CD14-positive monocyte (primary cell): ENCODE measurements around the gene KIF18A. TPM values are rescaled to one million over a fixed set of nuclear protein-coding genes. Genes with fewer than 3 reads are reported as not detected.
A peak's percentile ranks its signal among the peaks of the same experiment; 100 is the strongest.

Experiments
- DNase-seq, 3 donors: peaks; one replicate each; pipeline ENCODE4 v3.0.0-alpha.2; 2011 to 2022
- H2AFZ ChIP-seq: 2 replicates; pipeline ENCODE4 v1.6.0; 2012; ENCODE audit warnings: mild to moderate bottlenecking, low read depth, low read length, inconsistent platforms; ENCODE audit not compliant: insufficient read depth, poor library complexity, severe bottlenecking
- H3K27ac ChIP-seq, 2 donors: 1 replicate in 1 of 2; 2 replicates in 1 of 2; pipeline ENCODE4 v1.5.1; 2012 to 2013; ENCODE audit warnings: low read length in 2 of 2, control low read depth in 1 of 2, inconsistent platforms in 1 of 2, low read depth in 1 of 2, mild to moderate bottlenecking in 1 of 2
- H3K27me3 ChIP-seq, 2 donors: one replicate each; pipeline versions ENCODE4 v1.6.0 to v1.6.1; 2011 to 2013; ENCODE audit warnings: low read length in 2 of 2; ENCODE audit not compliant: control insufficient read depth in 2 of 2, insufficient read depth in 2 of 2
- H3K36me3 ChIP-seq, 2 donors: replicated peaks in 1 of 2; 1 replicate in 1 of 2; 2 replicates in 1 of 2; pipeline versions ENCODE4 v1.5.1 to v1.6.1; 2012 to 2013; ENCODE audit warnings: low read length in 2 of 2, control low read depth in 1 of 2, inconsistent platforms in 1 of 2, mild to moderate bottlenecking in 1 of 2; ENCODE audit not compliant: insufficient read depth in 2 of 2, control insufficient read depth in 1 of 2
- H3K4me1 ChIP-seq, 2 donors: 1 replicate in 1 of 2; 2 replicates in 1 of 2; pipeline versions ENCODE4 v1.5.1 to v1.6.1; 2012 to 2013; ENCODE audit warnings: low read length in 2 of 2, control low read depth in 1 of 2, inconsistent platforms in 1 of 2, mild to moderate bottlenecking in 1 of 2, moderate library complexity in 1 of 2; ENCODE audit not compliant: insufficient read depth in 2 of 2, control insufficient read depth in 1 of 2
- H3K4me2 ChIP-seq: replicated peaks from 2 replicates; pipeline ENCODE3; 2012; ENCODE audit warnings: low read length, moderate library complexity, mild to moderate bottlenecking; ENCODE audit not compliant: poor library complexity, severe bottlenecking; ENCODE audit errors: extremely low read depth
- H3K4me3 ChIP-seq, 3 experiments: fragments of 200-600 bp in 1 of 3; sonication (generic) in 1 of 3; replicated peaks in 1 of 3; 1 replicate in 2 of 3; 2 replicates in 1 of 3; pipeline ENCODE4 v1.5.1; 2011 to 2013; ENCODE audit warnings: low read length in 3 of 3, mild to moderate bottlenecking in 3 of 3, control low read depth in 2 of 3, low read depth in 2 of 3, inconsistent platforms in 1 of 3, moderate library complexity in 1 of 3
- H3K79me2 ChIP-seq: 2 replicates; pipeline ENCODE4 v1.6.0; 2012; ENCODE audit warnings: mild to moderate bottlenecking, control low read depth, inconsistent platforms, low read length, moderate library complexity; ENCODE audit not compliant: insufficient read depth
- H3K9ac ChIP-seq: 2 replicates; pipeline ENCODE4 v1.6.0; 2017; ENCODE audit warnings: low read length, mild to moderate bottlenecking; ENCODE audit not compliant: insufficient read depth, poor library complexity, severe bottlenecking
- H3K9me3 ChIP-seq, 2 donors: replicated peaks in 1 of 2; 1 replicate in 1 of 2; 2 replicates in 1 of 2; pipeline versions ENCODE4 v1.5.1 to v1.6.1; 2012 to 2013; ENCODE audit warnings: low read length in 2 of 2, control low read depth in 1 of 2; ENCODE audit not compliant: control insufficient read depth in 1 of 2, insufficient read depth in 1 of 2
- H4K20me1 ChIP-seq: 2 replicates; pipeline ENCODE4 v1.6.0; 2012; ENCODE audit warnings: mild to moderate bottlenecking, low read length, control low read depth, moderate library complexity; ENCODE audit not compliant: insufficient read depth
- H3K27ac Mint-ChIP-seq, 7 donors: one replicate each; pipeline ENCODE4 v1.8.0; 2020; ENCODE audit warnings: mild to moderate bottlenecking in 7 of 7, mixed read lengths in 7 of 7, moderate library complexity in 6 of 7, inconsistent platforms in 2 of 7
- H3K27me3 Mint-ChIP-seq, 3 donors: one replicate each; pipeline ENCODE4 v1.8.0; 2021 to 2022; ENCODE audit warnings: low read depth in 3 of 3, mild to moderate bottlenecking in 3 of 3, mixed read lengths in 3 of 3, moderate library complexity in 3 of 3, inconsistent platforms in 1 of 3
- H3K36me3 Mint-ChIP-seq, 2 donors: one replicate each; pipeline ENCODE4 v1.8.0; 2020; ENCODE audit warnings: mixed read lengths in 2 of 2, inconsistent platforms in 1 of 2, mild to moderate bottlenecking in 1 of 2
- H3K4me1 Mint-ChIP-seq: one replicate; pipeline ENCODE4 v1.8.0; 2020; ENCODE audit warnings: mild to moderate bottlenecking, mixed read lengths
- H3K4me3 Mint-ChIP-seq, 2 donors: one replicate each; pipeline ENCODE4 v1.8.0; 2020; ENCODE audit warnings: mild to moderate bottlenecking in 2 of 2, mixed read lengths in 2 of 2, moderate library complexity in 1 of 2
- H3K9me3 Mint-ChIP-seq, 7 donors: one replicate each; pipeline ENCODE4 v1.8.0; 2020 to 2022; ENCODE audit warnings: mixed read lengths in 7 of 7, mild to moderate bottlenecking in 6 of 7, moderate library complexity in 6 of 7, inconsistent platforms in 2 of 7
- WGBS: methylation state at CpG from one replicate; pipeline ENCODE4 v1.1.5; 2013; ENCODE audit warnings: missing lambda C conversion rate; ENCODE audit not compliant: insufficient coverage; 5-methylcytosine and 5-hydroxymethylcytosine counted together
- intact Hi-C, 2 donors: fragments of 100-400 bp; cut with micrococcal nuclease; formaldehyde crosslinking; loops; one replicate each; pipeline versions ENCODE4 v1.15.0 to v1.15.1; 2023
- polyA plus RNA-seq, 3 donors: library from polyadenylated mRNA; depleted of rRNA in 1 of 3; unstranded in 2 of 3; stranded (reverse) in 1 of 3; fragments of 300-500 nt in 2 of 3; fragments of >200 nt in 1 of 3; fragmentation: Illumina TruSeq in 2 of 3; gene quantifications; 1 replicate in 2 of 3; 2 replicates in 1 of 3; pipeline ENCODE4 v1.2.3, GENCODE V29; 2012 to 2021
- TF ChIP-seq, protein P1 (sequence below): fragments of 200-600 bp; IDR thresholded peaks from one replicate; pipeline ENCODE4 v1.8.0; 2022; ENCODE audit warnings: antibody characterized with exemption, mild to moderate bottlenecking

Gene KIF18A
- polyA plus RNA-seq, 3 donors = 0.13 to 0.73 TPM; not detected in 1

GRCh38 chr11:28106353-28107043 is 1.5 kb downstream of the KIF18A start:
- peaks cover 5 to 6% of the 10 kb centered on the region in 2 donors for H3K36me3 Mint-ChIP-seq

DNA sequence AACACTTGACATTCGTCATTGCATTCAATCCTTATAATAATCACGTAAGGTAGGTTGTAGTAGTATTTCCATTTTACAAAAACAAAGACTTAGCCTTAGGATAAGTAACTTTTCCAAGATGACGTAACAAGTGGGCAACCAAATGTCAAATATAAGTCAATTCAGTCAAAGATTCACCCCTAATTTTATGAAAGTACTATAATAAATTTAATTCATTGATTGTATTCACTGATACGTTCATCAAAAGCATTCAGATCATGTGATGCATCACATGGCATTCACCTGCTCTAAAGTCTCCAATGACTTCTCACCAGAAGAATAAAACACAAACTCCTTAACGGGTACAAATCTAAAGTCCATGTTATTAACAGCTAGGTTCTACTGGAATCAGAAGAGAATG is 2.1 kb downstream of the KIF18A start:
- Mint-ChIP-seq H3K4me3 (no peak overlapping the region), H3K27me3 (no peaks in the 10 kb centered on the region), H3K9me3 (no peaks in the 10 kb centered on the region), H3K36me3 (peaks cover 5 to 6% of the 10 kb centered on the region in 2 donors), H3K27ac (peak overlapping the region in 4 of 7 donors; percentile 30 to 100 (median 66)), H3K4me1 (peaks cover 34% of the 10 kb centered on the region)
- Histone ChIP-seq H3K4me1 (peaks cover 18 to 25% of the 10 kb centered on the region in 2 donors), H3K4me2 (no peak overlapping the region), H3K9ac (no peak overlapping the region), H3K9me3 (no peaks in the 10 kb centered on the region), H3K79me2 (peaks cover 85% of the 10 kb centered on the region), H3K27me3 (no peaks in the 10 kb centered on the region), H3K27ac (peak overlapping the region in 1 of 2 donors; percentile 54), H2AFZ (peak overlapping the region; percentile 85), H3K36me3 (no peaks in the 10 kb centered on the region), H4K20me1 (no peaks in the 10 kb centered on the region), H3K4me3 (no peak overlapping the region)
- no peak for DNase-seq
- intact Hi-C loops = loop anchor here (10.0 kb wide), 1 partner anchor 601 kb away; the partner anchor contains the start of gene LIN7C (in 2 of the 2)
- TF ChIP-seq, protein P1, sequence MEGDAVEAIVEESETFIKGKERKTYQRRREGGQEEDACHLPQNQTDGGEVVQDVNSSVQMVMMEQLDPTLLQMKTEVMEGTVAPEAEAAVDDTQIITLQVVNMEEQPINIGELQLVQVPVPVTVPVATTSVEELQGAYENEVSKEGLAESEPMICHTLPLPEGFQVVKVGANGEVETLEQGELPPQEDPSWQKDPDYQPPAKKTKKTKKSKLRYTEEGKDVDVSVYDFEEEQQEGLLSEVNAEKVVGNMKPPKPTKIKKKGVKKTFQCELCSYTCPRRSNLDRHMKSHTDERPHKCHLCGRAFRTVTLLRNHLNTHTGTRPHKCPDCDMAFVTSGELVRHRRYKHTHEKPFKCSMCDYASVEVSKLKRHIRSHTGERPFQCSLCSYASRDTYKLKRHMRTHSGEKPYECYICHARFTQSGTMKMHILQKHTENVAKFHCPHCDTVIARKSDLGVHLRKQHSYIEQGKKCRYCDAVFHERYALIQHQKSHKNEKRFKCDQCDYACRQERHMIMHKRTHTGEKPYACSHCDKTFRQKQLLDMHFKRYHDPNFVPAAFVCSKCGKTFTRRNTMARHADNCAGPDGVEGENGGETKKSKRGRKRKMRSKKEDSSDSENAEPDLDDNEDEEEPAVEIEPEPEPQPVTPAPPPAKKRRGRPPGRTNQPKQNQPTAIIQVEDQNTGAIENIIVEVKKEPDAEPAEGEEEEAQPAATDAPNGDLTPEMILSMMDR = no peak
- no CpG with 5 or more reads among the region's 5 CpGs for WGBS

More at GRCh38 chr11:28106353-28107043, 1.5 kb downstream of the KIF18A start:
- Histone ChIP-seq H3K36me3 (no peaks in the 10 kb centered on the region), H3K4me2 (peak overlapping the region; percentile 89), H3K4me1 (peaks cover 21 to 29% of the 10 kb centered on the region in 2 donors), H3K9me3 (no peaks in the 10 kb centered on the region), H4K20me1 (no peaks in the 10 kb centered on the region), H3K9ac (no peak overlapping the region), H2AFZ (peak overlapping the region; percentile 85), H3K4me3 (peak overlapping the region in 1 of 3 experiments; percentile 92), H3K79me2 (peaks cover 85% of the 10 kb centered on the region), H3K27me3 (no peaks in the 10 kb centered on the region), H3K27ac (peak overlapping the region in 1 of 2 donors; percentile 97)
- intact Hi-C loops = loop anchor here (10.0 kb wide), 1 partner anchor 602 kb away; the partner anchor contains the start of gene LIN7C (in 2 of the 2)
- DNase-seq = no peak
- H3K4me1 Mint-ChIP-seq = peaks cover 39% of the 10 kb centered on the region
- no peaks in the 10 kb centered on the region for H3K9me3 Mint-ChIP-seq
- TF ChIP-seq, protein P1 = no peak
- peak overlapping the region in 6 of 7 donors; percentile 31 to 100 (median 86) for H3K27ac Mint-ChIP-seq
- no peaks in the 10 kb centered on the region for H3K27me3 Mint-ChIP-seq
- H3K4me3 Mint-ChIP-seq = no peak overlapping the region
- WGBS = 100% methylated on average over 3 of the region's 14 CpGs
